Choroid plexus epithelial cell (primary cell): Measurements from ENCODE around the gene COMP.

Source experiments
- DNase-seq: peaks from one replicate; pipeline ENCODE4 v3.0.0-alpha.2; 2010; ENCODE audit warnings: low read depth
- H3K4me3 ChIP-seq: 2 replicates; pipeline ENCODE4 v1.5.1; 2011; ENCODE audit warnings: low read depth, mild to moderate bottlenecking, control low read depth, low read length, moderate library complexity
- CTCF ChIP-seq: conservative IDR thresholded peaks from 2 replicates; pipeline ENCODE4 v1.5.1; 2011; ENCODE audit warnings: low read depth, mild to moderate bottlenecking, control low read depth, inconsistent platforms, low read length, moderate library complexity

Gene COMP

GRCh38 chr19:18790566-18791314 lies at the start of gene COMP:
COMP (minus strand) TSS chr19:18791305; CDS start chr19:18791269, 36 bp downstream.
- no peak within 1 kb of the TSS for H3K4me3 ChIP-seq
- no peak for TF ChIP-seq CTCF
- no peak for DNase-seq

- DNase-seq, result no peak
- TF ChIP-seq CTCF, result no peak
- H3K4me3 ChIP-seq, result no peak overlapping the region
These were observed 49.5 kb upstream of the COMP start for GRCh38 chr19:18840288-18841267.

- no peak overlapping the region for H3K4me3 ChIP-seq
- DNase-seq, result peak; percentile 71
- TF ChIP-seq CTCF, result no peak
These were observed 48.6 kb upstream of the COMP start for GRCh38 chr19:18839465-18840287.

- DNase-seq, result no peak
- H3K4me3 ChIP-seq, result no peak overlapping the region
- no peak for TF ChIP-seq CTCF
These were observed 43.5 kb upstream of the COMP start for GRCh38 chr19:18834644-18834984.

- DNase-seq, result no peak
- TF ChIP-seq CTCF, result no peak
- H3K4me3 ChIP-seq, result peak overlapping the region; percentile 83
These were observed 42.9 kb upstream of the COMP start for GRCh38 chr19:18833849-18834643.

- no peak for DNase-seq
- peak overlapping the region; percentile 83 for H3K4me3 ChIP-seq
- no peak for TF ChIP-seq CTCF
These were observed 42.0 kb upstream of the COMP start for GRCh38 chr19:18833141-18833476.
